ENCODE measurements around the gene AKNA.

Gene AKNA

DNA sequence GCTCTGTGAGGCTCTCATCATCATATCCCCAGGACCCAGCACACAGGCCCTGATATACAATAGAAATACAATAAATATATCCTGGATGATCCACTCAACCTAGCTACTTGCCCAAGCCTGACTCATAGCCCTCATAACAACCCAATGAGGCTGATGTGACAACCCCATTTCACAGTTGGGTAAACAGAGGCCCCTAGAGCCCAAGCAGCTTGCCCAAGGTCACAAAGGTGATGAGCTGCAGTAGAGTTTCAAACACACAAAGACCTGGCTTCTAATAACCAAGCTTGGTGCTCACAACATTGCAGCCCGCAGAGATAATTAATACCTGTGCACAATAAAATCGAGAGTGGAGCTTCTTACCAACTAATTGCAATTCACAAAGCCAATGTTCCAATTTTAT lies 3.2 kb upstream of the AKNA start:
- peaks cover 13% of the 10 kb centered on the region for H3K79me2 ChIP-seq (ENCODE audit: insufficient read depth, low read length)
- no peak for TF ChIP-seq EZH2 (IDR thresholded peaks at IDR 0.05; ENCODE audit: borderline replicate concordance, low read length)
- TF ChIP-seq, protein P1, sequence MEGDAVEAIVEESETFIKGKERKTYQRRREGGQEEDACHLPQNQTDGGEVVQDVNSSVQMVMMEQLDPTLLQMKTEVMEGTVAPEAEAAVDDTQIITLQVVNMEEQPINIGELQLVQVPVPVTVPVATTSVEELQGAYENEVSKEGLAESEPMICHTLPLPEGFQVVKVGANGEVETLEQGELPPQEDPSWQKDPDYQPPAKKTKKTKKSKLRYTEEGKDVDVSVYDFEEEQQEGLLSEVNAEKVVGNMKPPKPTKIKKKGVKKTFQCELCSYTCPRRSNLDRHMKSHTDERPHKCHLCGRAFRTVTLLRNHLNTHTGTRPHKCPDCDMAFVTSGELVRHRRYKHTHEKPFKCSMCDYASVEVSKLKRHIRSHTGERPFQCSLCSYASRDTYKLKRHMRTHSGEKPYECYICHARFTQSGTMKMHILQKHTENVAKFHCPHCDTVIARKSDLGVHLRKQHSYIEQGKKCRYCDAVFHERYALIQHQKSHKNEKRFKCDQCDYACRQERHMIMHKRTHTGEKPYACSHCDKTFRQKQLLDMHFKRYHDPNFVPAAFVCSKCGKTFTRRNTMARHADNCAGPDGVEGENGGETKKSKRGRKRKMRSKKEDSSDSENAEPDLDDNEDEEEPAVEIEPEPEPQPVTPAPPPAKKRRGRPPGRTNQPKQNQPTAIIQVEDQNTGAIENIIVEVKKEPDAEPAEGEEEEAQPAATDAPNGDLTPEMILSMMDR (IDR thresholded peaks at IDR 0.05; ENCODE audit: low read length), result no peak
- H3K9me2 ChIP-seq (ENCODE audit: low read depth, low read length), result no peaks in the 10 kb centered on the region
- no peaks in the 10 kb centered on the region for H3K9me3 ChIP-seq (ENCODE audit: low read length)
- H3K4me2 ChIP-seq (ENCODE audit: low read length), result peak overlapping the region; percentile 96
- peak overlapping the region; percentile 99 for H3K27ac ChIP-seq (ENCODE audit: low read depth, low read length, poor library complexity, severe bottlenecking)
- H3F3A ChIP-seq (ENCODE audit: insufficient read depth, low read length), result peaks cover 17% of the 10 kb centered on the region; the same call in 1 of the 2 replicates
- H3K4me1 ChIP-seq (ENCODE audit: insufficient read depth, low read length, severe bottlenecking), result peaks cover 85% of the 10 kb centered on the region
- no peaks in the 10 kb centered on the region for H3K27me3 ChIP-seq (ENCODE audit: insufficient read depth, low read length)
- H2AFZ ChIP-seq (ENCODE audit: low read length), result no peak overlapping the region
- peak overlapping the region; percentile 91; the same call in 1 of the 2 replicates for H3K9ac ChIP-seq (ENCODE audit: low read length)
- no peak overlapping the region for H3K4me3 ChIP-seq (ENCODE audit: low read depth, low read length, poor library complexity, severe bottlenecking)
- H4K20me1 ChIP-seq (ENCODE audit: insufficient read depth, low read length), result no peaks in the 10 kb centered on the region
- peaks cover 2% of the 10 kb centered on the region; the same call in 1 of the 2 replicates for H3K36me3 ChIP-seq (ENCODE audit: insufficient read depth, low read length)

DNA sequence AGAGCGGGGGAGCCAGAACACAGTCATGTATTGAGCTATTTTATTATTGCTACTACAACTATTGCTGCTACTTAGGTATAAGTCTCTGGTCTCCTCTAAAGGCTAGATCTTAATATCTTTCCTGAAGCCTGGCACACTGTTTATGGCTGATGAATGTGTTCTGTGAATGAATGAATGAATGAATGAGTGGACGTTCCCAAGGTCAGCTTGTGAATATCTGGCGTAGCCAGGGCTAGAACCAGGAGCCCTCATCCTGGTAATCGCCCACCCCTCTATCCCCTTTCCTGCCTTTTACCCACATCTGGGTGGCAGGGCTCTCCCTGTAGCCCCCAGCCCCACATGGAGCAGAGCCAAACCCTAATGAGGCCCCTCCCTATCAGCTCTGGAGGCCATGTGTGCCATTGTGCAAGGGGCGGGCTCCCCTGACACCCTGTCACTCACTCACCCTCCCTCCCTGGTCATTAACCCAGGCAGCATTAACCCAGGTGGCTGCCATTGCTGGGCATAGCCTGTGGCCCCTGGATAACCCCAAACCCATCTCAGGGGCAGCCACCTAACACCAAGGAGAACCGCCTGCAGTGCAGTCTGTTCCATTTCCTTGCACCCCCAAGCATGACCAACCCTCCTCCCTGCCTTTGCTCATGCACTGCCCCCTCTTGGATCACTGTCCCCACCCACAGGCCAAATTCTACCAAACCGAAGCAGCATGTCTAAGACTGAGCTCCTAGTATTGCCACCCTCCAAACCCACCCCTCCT lies 2.0 kb upstream of the AKNA start:
- H3K27ac ChIP-seq (ENCODE audit: low read depth, low read length, poor library complexity, severe bottlenecking), result peak overlapping the region; percentile 99
- H3K4me3 ChIP-seq (ENCODE audit: low read depth, low read length, poor library complexity, severe bottlenecking), result peak overlapping the region; percentile 84
- peaks cover 13% of the 10 kb centered on the region for H3K79me2 ChIP-seq (ENCODE audit: insufficient read depth, low read length)
- H3K9ac ChIP-seq (ENCODE audit: low read length), result peak overlapping the region; percentile 91
- H3K4me1 ChIP-seq (ENCODE audit: insufficient read depth, low read length, severe bottlenecking), result peaks cover 85% of the 10 kb centered on the region
- TF ChIP-seq EZH2 (IDR thresholded peaks at IDR 0.05; ENCODE audit: borderline replicate concordance, low read length), result no peak
- TF ChIP-seq, protein P1 (IDR thresholded peaks at IDR 0.05; ENCODE audit: low read length), result peak; percentile 38; the same call in 1 of the 2 replicates
- H3K9me2 ChIP-seq (ENCODE audit: low read depth, low read length), result no peaks in the 10 kb centered on the region
- H3K36me3 ChIP-seq (ENCODE audit: insufficient read depth, low read length), result no peaks in the 10 kb centered on the region
- H3K9me3 ChIP-seq (ENCODE audit: low read length), result no peaks in the 10 kb centered on the region
- no peaks in the 10 kb centered on the region for H3K27me3 ChIP-seq (ENCODE audit: insufficient read depth, low read length)
- H4K20me1 ChIP-seq (ENCODE audit: insufficient read depth, low read length), result no peaks in the 10 kb centered on the region
- H3K4me2 ChIP-seq (ENCODE audit: low read length), result peak overlapping the region; percentile 96
- H2AFZ ChIP-seq (ENCODE audit: low read length), result no peak overlapping the region
- H3F3A ChIP-seq (ENCODE audit: insufficient read depth, low read length), result peaks cover 20% of the 10 kb centered on the region; the same call in 1 of the 2 replicates

DNA sequence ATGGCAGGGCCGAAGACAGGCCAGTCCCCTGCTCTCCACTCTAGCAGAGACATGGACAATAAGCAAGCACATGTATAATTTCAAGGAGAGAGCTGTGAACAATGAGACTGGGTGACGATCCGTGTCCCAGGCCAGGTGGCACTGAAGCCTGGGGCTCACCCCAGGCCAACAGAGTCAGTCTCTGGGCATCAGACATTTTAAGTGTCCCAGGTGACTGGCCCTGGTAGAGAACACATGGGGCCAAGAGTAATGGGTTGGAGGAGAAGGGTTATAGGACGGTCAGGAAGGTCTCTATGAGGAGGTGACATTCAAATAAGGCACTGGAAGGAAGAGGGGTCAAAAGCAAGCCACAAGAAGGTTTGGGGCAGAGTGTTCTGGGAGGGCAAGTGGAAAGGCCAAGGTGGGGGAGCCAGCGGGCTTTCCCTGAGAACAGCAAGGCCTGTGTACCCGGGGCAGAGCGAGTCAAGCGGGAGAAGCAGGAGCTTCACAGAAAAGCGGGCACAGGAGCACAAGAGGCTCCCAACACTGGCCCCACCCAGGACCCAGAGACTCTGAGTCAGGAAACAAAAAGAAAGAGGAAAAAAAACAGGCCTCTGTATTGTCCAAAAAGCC lies 1.1 kb upstream of the AKNA start:
- Histone ChIP-seq H3K4me3 (ENCODE audit: low read depth, low read length, poor library complexity, severe bottlenecking) (peak overlapping the region; percentile 84), H2AFZ (ENCODE audit: low read length) (no peak overlapping the region), H3K27me3 (ENCODE audit: insufficient read depth, low read length) (no peaks in the 10 kb centered on the region), H3K4me2 (ENCODE audit: low read length) (peak overlapping the region; percentile 96), H4K20me1 (ENCODE audit: insufficient read depth, low read length) (no peaks in the 10 kb centered on the region), H3K79me2 (ENCODE audit: insufficient read depth, low read length) (peaks cover 21% of the 10 kb centered on the region), H3K9me2 (ENCODE audit: low read depth, low read length) (no peaks in the 10 kb centered on the region), H3K27ac (ENCODE audit: low read depth, low read length, poor library complexity, severe bottlenecking) (peak overlapping the region; percentile 99), H3K9ac (ENCODE audit: low read length) (peak overlapping the region; percentile 91), H3F3A (ENCODE audit: insufficient read depth, low read length) (peaks cover 16% of the 10 kb centered on the region; the same call in 1 of the 2 replicates), H3K4me1 (ENCODE audit: insufficient read depth, low read length, severe bottlenecking) (peaks cover 87% of the 10 kb centered on the region), H3K9me3 (ENCODE audit: low read length) (no peaks in the 10 kb centered on the region), H3K36me3 (ENCODE audit: insufficient read depth, low read length) (peaks cover 4% of the 10 kb centered on the region; the same call in 1 of the 2 replicates)
- no peak for TF ChIP-seq EZH2 (IDR thresholded peaks at IDR 0.05; ENCODE audit: borderline replicate concordance, low read length)
- TF ChIP-seq, protein P1 (IDR thresholded peaks at IDR 0.05; ENCODE audit: low read length), result no peak

Measured in OCI-LY1 (cell line).